H9 (cell line): ENCODE measurements around the gene THBS1. TPM values are rescaled to one million over a fixed set of nuclear protein-coding genes. Genes with fewer than 3 reads are reported as not detected.

Experiments
- DNase-seq: peaks from one replicate; pipeline ENCODE4 v3.0.0-alpha.2; 2017
- H2AFZ ChIP-seq: one replicate; pipeline ENCODE4 v1.6.1; 2013; ENCODE audit warnings: mild to moderate bottlenecking, low read length, control low read depth, moderate library complexity
- H2AK5ac ChIP-seq: 2 replicates; pipeline ENCODE4 v1.6.1; 2013; ENCODE audit warnings: low read length, control low read depth, mixed read lengths; ENCODE audit not compliant: insufficient read length
- H2BK120ac ChIP-seq: one replicate; pipeline ENCODE4 v1.6.1; 2013; ENCODE audit warnings: low read depth, mild to moderate bottlenecking, low read length, control low read depth, inconsistent platforms; ENCODE audit not compliant: poor library complexity, severe bottlenecking
- H2BK12ac ChIP-seq: 2 replicates; pipeline ENCODE4 v1.6.1; 2013; ENCODE audit warnings: low read length, control low read depth, mixed read lengths, low read depth; ENCODE audit not compliant: insufficient read length
- H2BK15ac ChIP-seq: 2 replicates; pipeline ENCODE4 v1.6.1; 2013; ENCODE audit warnings: low read depth, low read length, control low read depth
- H2BK20ac ChIP-seq: one replicate; pipeline ENCODE4 v1.6.1; 2013; ENCODE audit warnings: low read depth, mild to moderate bottlenecking, low read length, control low read depth, inconsistent platforms; ENCODE audit not compliant: poor library complexity, severe bottlenecking
- H2BK5ac ChIP-seq: 2 replicates; pipeline ENCODE4 v1.6.1; 2013; ENCODE audit warnings: low read length, control low read depth, mixed read lengths; ENCODE audit not compliant: insufficient read length
- H3K14ac ChIP-seq: 2 replicates; pipeline ENCODE4 v1.6.1; 2013; ENCODE audit warnings: low read length, control low read depth; ENCODE audit not compliant: insufficient read depth
- H3K18ac ChIP-seq: 2 replicates; pipeline ENCODE4 v1.6.1; 2013; ENCODE audit warnings: low read depth, mild to moderate bottlenecking, mixed read lengths, low read length, control low read depth; ENCODE audit not compliant: insufficient read length
- H3K23ac ChIP-seq: 2 replicates; pipeline ENCODE4 v1.6.1; 2013; ENCODE audit warnings: low read length, control low read depth, mixed read lengths, low read depth; ENCODE audit not compliant: insufficient read length
- H3K23me2 ChIP-seq: 2 replicates; pipeline ENCODE4 v1.6.1; 2013; ENCODE audit warnings: low read depth, mild to moderate bottlenecking, mixed read lengths, low read length, control low read depth; ENCODE audit not compliant: insufficient read length, poor library complexity, severe bottlenecking
- H3K27ac ChIP-seq: 2 replicates; pipeline ENCODE4 v1.5.1; 2013; ENCODE audit warnings: low read length, control low read depth, mixed read lengths, low read depth; ENCODE audit not compliant: insufficient read length
- H3K27me3 ChIP-seq: 2 replicates; pipeline ENCODE4 v1.6.1; 2013; ENCODE audit warnings: low read length, control low read depth, inconsistent platforms; ENCODE audit not compliant: insufficient read depth
- H3K4ac ChIP-seq: 2 replicates; pipeline ENCODE4 v1.6.1; 2013; ENCODE audit warnings: low read depth, mild to moderate bottlenecking, control low read depth, inconsistent platforms, low read length, moderate library complexity
- H3K4me1 ChIP-seq: 2 replicates; pipeline ENCODE4 v1.6.1; 2013; ENCODE audit warnings: low read length, control low read depth, inconsistent platforms; ENCODE audit not compliant: insufficient read depth
- H3K4me2 ChIP-seq: 2 replicates; pipeline ENCODE4 v1.6.1; 2013; ENCODE audit warnings: low read length, control low read depth, mixed read lengths; ENCODE audit not compliant: insufficient read length, insufficient read depth
- H3K56ac ChIP-seq: 2 replicates; pipeline ENCODE4 v1.6.1; 2013; ENCODE audit warnings: low read depth, mild to moderate bottlenecking, mixed read lengths, low read length, control low read depth; ENCODE audit not compliant: insufficient read length
- H3K79me1 ChIP-seq: 2 replicates; pipeline ENCODE4 v1.6.1; 2013; ENCODE audit warnings: low read depth, mild to moderate bottlenecking, moderate library complexity, low read length, control low read depth, inconsistent platforms; ENCODE audit not compliant: insufficient read depth, poor library complexity, severe bottlenecking
- H3K79me2 ChIP-seq: 2 replicates; pipeline ENCODE4 v1.6.1; 2013; ENCODE audit warnings: low read length, control low read depth, inconsistent platforms; ENCODE audit not compliant: insufficient read depth
- H3K9ac ChIP-seq: 2 replicates; pipeline ENCODE4 v1.6.1; 2013; ENCODE audit warnings: low read length, control low read depth, mixed read lengths; ENCODE audit not compliant: insufficient read length; ENCODE audit errors: extremely low read depth
- H3K9me3 ChIP-seq: one replicate; pipeline ENCODE4 v1.6.1; 2013; ENCODE audit warnings: low read depth, low read length, inconsistent platforms; ENCODE audit not compliant: control insufficient read depth
- H3T11ph ChIP-seq: one replicate; pipeline ENCODE4 v1.6.1; 2013; ENCODE audit warnings: mild to moderate bottlenecking, low read length, control low read depth, inconsistent platforms
- H4K20me1 ChIP-seq: one replicate; pipeline ENCODE4 v1.6.1; 2013; ENCODE audit not compliant: control insufficient read depth, insufficient read length, insufficient read depth
- H4K5ac ChIP-seq: 2 replicates; pipeline ENCODE4 v1.6.1; 2013; ENCODE audit warnings: low read depth, mild to moderate bottlenecking, mixed read lengths, low read length, control low read depth; ENCODE audit not compliant: insufficient read length
- H4K8ac ChIP-seq: replicated peaks from 2 replicates; pipeline ENCODE4 v1.6.1; 2013; ENCODE audit warnings: low read length, control low read depth, mixed read lengths, low read depth; ENCODE audit not compliant: insufficient read length
- H4K91ac ChIP-seq: 2 replicates; pipeline ENCODE4 v1.6.1; 2013; ENCODE audit warnings: low read depth, mild to moderate bottlenecking, moderate library complexity, mixed read lengths, low read length, control low read depth; ENCODE audit not compliant: insufficient read length
- H3K27ac Mint-ChIP-seq, 3 experiments: 2 replicates in 2 of 3; 3 replicates in 1 of 3; pipeline ENCODE4 v1.8.0; 2020 to 2021; ENCODE audit warnings: mixed read lengths in 3 of 3, mild to moderate bottlenecking in 1 of 3, moderate library complexity in 1 of 3
- H3K27me3 Mint-ChIP-seq: 2 replicates; pipeline ENCODE4 v1.8.0; 2021; ENCODE audit warnings: low read depth, mild to moderate bottlenecking, moderate library complexity, mixed read lengths
- H3K36me3 Mint-ChIP-seq, 3 experiments: 2 replicates in 2 of 3; 3 replicates in 1 of 3; pipeline ENCODE4 v1.8.0; 2020 to 2021; ENCODE audit warnings: low read depth in 3 of 3, mixed read lengths in 3 of 3; ENCODE audit not compliant: insufficient read depth in 1 of 3
- H3K4me1 Mint-ChIP-seq, 2 experiments: 2 replicates each; pipeline ENCODE4 v1.8.0; 2020; ENCODE audit warnings: mixed read lengths in 2 of 2
- H3K4me3 Mint-ChIP-seq, 2 experiments: 2 replicates in 1 of 2; 3 replicates in 1 of 2; pipeline ENCODE4 v1.8.0; 2020 to 2021; ENCODE audit warnings: mild to moderate bottlenecking in 2 of 2, mixed read lengths in 2 of 2, moderate library complexity in 1 of 2
- H3K9me3 Mint-ChIP-seq, 2 experiments: 2 replicates in 1 of 2; 3 replicates in 1 of 2; pipeline ENCODE4 v1.8.0; 2020; ENCODE audit warnings: mild to moderate bottlenecking in 2 of 2, mixed read lengths in 2 of 2, moderate library complexity in 1 of 2
- WGBS: extraction: QIAGEN DNeasy Blood & Tissue Kit; methylation state at CpG from one replicate; pipeline ENCODE4 v1.1.7; 2013; ENCODE audit warnings: missing lambda C conversion rate, low lambda C conversion rate, mixed read lengths; ENCODE audit not compliant: insufficient read length; ENCODE audit errors: extremely low coverage; 5-methylcytosine and 5-hydroxymethylcytosine counted together
- total RNA-seq: library from RNA; stranded (reverse); gene quantifications from 2 replicates; pipeline ENCODE4 v1.2.1, GENCODE V29; 2021
- TF ChIP-seq, protein P1 (sequence below): fragments of 200-600 bp; sonication (generic); conservative IDR thresholded peaks from 3 replicates; pipeline ENCODE4 v1.8.0; 2021; ENCODE audit warnings: antibody characterized with exemption, mild to moderate bottlenecking

The THBS1 gene
- total RNA-seq, 1 experiment from 2014 or later: 72.1 TPM

- Histone ChIP-seq H2AFZ (no peak overlapping the region), H4K20me1 (no peaks in the 10 kb centered on the region), H4K91ac (no peak overlapping the region), H3K79me2 (no peaks in the 10 kb centered on the region), H3K23ac (no peak overlapping the region), H3K4ac (no peak overlapping the region), H2AK5ac (no peak overlapping the region), H2BK15ac (no peak overlapping the region), H3K18ac (no peak overlapping the region), H3K9ac (no peak overlapping the region), H3K9me3 (no peaks in the 10 kb centered on the region), H3K4me1 (no peaks in the 10 kb centered on the region), H2BK120ac (no peak overlapping the region), H3K79me1 (no peaks in the 10 kb centered on the region), H3K27ac (no peak overlapping the region), H2BK20ac (no peak overlapping the region), H3K23me2 (no peaks in the 10 kb centered on the region), H3T11ph (no peak overlapping the region), H3K27me3 (no peaks in the 10 kb centered on the region), H4K5ac (no peak overlapping the region), H4K8ac (no peak overlapping the region), H3K14ac (no peak overlapping the region), H3K4me2 (no peak overlapping the region), H2BK12ac (no peak overlapping the region), H3K56ac (no peak overlapping the region), H2BK5ac (no peak overlapping the region)
- TF ChIP-seq, protein P1, sequence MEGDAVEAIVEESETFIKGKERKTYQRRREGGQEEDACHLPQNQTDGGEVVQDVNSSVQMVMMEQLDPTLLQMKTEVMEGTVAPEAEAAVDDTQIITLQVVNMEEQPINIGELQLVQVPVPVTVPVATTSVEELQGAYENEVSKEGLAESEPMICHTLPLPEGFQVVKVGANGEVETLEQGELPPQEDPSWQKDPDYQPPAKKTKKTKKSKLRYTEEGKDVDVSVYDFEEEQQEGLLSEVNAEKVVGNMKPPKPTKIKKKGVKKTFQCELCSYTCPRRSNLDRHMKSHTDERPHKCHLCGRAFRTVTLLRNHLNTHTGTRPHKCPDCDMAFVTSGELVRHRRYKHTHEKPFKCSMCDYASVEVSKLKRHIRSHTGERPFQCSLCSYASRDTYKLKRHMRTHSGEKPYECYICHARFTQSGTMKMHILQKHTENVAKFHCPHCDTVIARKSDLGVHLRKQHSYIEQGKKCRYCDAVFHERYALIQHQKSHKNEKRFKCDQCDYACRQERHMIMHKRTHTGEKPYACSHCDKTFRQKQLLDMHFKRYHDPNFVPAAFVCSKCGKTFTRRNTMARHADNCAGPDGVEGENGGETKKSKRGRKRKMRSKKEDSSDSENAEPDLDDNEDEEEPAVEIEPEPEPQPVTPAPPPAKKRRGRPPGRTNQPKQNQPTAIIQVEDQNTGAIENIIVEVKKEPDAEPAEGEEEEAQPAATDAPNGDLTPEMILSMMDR: peak; percentile 31; the same call in 2 of the 3 replicates
- Mint-ChIP-seq H3K36me3 (no peaks in the 10 kb centered on the region), H3K27ac (peak overlapping the region in 1 of 3 experiments; percentile 11; a peak in 1 of 7 replicates), H3K27me3 (no peaks in the 10 kb centered on the region), H3K4me1 (peaks cover 9 to 30% of the 10 kb centered on the region in 2 experiments), H3K9me3 (no peaks in the 10 kb centered on the region), H3K4me3 (no peak overlapping the region)
- no peak for DNase-seq
- no CpG with 5 or more reads among the region's 11 CpGs for WGBS
Measured at GRCh38 chr15:39641191-39641889, 60.5 kb downstream of the THBS1 start.
